ENCODE data around the gene CAT. TPM values are rescaled to one million over a fixed set of nuclear protein-coding genes. Genes with fewer than 3 reads are reported as not detected.

Gene CAT
- total RNA-seq, 1 donor from 2014 or later: 73.6 TPM

DNA sequence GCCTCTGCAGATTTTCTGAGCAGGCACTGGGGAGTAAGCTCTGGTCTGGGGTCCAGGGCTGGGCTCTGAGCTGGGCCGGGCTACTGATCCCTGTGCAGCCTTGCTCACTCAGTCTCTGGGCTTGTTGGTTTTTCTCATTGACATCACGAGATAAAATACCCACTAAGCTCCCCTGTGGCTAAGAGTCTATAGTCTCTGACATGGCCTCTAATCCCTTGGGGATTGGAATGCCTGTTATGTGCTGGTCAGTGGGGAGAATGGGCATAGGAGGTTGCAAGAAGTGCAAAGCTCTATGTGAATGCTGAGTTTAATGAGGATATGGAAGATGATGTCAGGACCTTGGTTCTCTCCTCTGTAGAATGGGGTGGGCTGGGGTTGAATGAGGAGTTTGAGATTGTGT is 51.6 kb downstream of the CAT start:
- H3K9me3 ChIP-seq (ENCODE audit: control insufficient read depth in 3 of 3, low read length in 3 of 3): no peaks in the 10 kb centered on the region
- H3K4me1 ChIP-seq (ENCODE audit: control insufficient read depth in 3 of 3, insufficient read depth in 3 of 3, low read length in 3 of 3): no peaks in the 10 kb centered on the region
- peaks cover 0 to 3% (median 0%) of the 10 kb centered on the region in 3 donors for H3K27me3 ChIP-seq (ENCODE audit: control insufficient read depth in 3 of 3, insufficient read depth in 3 of 3, low read length in 3 of 3)
- H3K4me3 ChIP-seq (ENCODE audit: low read length in 3 of 3): no peak overlapping the region
- no peaks in the 10 kb centered on the region for H3K36me3 ChIP-seq (ENCODE audit: control insufficient read depth in 3 of 3, insufficient read depth in 3 of 3, low read length in 3 of 3)
- no peak overlapping the region for H3K9ac ChIP-seq (ENCODE audit: low read depth in 1 of 3, low read length in 3 of 3)
- no peak overlapping the region for H3K27ac ChIP-seq (ENCODE audit: low read depth, low read length)

DNA sequence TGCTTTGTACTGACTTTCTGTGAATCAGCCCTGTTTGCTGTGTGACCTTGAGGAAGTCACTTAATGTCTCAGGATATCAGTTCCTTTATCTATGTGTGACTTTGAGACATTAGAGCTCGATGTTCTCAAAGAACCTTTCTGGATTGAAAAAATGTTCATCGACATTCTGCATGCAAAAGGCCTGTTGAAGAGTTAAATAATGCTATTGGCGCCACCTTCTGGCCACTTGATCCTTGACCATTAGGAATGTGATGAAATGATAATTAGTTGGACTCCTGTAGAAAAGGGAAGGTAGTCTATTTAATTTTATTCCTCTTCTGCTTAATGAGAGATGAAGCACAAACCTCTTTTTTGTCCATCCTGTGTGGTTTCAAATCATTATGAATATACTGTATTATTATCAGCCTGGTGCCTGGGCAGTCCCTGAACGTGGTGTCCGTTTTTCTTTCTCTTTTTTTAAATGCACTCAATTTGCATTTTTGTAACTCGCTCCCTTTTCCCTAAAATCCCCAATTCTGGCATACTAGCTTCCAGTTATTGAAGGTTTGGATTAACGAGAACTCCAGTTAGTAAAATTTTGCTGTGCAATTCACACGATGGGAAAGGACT is 54.2 kb downstream of the CAT start:
- peaks cover 0 to 3% (median 0%) of the 10 kb centered on the region in 3 donors for H3K27me3 ChIP-seq (ENCODE audit: control insufficient read depth in 3 of 3, insufficient read depth in 3 of 3, low read length in 3 of 3)
- H3K9ac ChIP-seq (ENCODE audit: low read depth in 1 of 3, low read length in 3 of 3): no peak overlapping the region
- no peaks in the 10 kb centered on the region for H3K36me3 ChIP-seq (ENCODE audit: control insufficient read depth in 3 of 3, insufficient read depth in 3 of 3, low read length in 3 of 3)
- no peak overlapping the region for H3K4me3 ChIP-seq (ENCODE audit: low read length in 3 of 3)
- H3K4me1 ChIP-seq (ENCODE audit: control insufficient read depth in 3 of 3, insufficient read depth in 3 of 3, low read length in 3 of 3): no peaks in the 10 kb centered on the region
- H3K27ac ChIP-seq (ENCODE audit: low read depth, low read length): no peak overlapping the region
- no peaks in the 10 kb centered on the region for H3K9me3 ChIP-seq (ENCODE audit: control insufficient read depth in 3 of 3, low read length in 3 of 3)

DNA sequence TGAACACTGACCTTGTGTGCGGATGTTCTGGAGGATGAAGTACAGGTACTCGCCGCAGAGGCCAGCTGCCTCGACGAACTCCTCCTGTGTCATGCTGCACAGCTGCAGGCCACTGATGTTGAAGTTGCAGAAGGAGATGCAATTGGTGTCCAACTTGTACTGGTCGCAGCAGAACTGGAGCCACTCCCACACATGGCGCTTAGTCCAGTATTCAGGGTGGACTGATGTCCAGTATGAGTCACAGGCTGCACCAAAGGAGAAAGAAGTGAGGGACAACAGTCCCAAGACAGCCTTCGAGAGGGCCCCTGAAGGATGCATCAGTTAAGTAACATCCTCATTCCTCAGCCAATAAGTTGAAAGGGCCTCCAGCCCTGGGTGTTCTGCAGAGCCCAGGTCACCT is 54.7 kb downstream of the CAT start:
- Histone ChIP-seq H3K36me3 (ENCODE audit: control insufficient read depth in 3 of 3, insufficient read depth in 3 of 3, low read length in 3 of 3) (no peaks in the 10 kb centered on the region), H3K9me3 (ENCODE audit: control insufficient read depth in 3 of 3, low read length in 3 of 3) (no peaks in the 10 kb centered on the region), H3K4me1 (ENCODE audit: control insufficient read depth in 3 of 3, insufficient read depth in 3 of 3, low read length in 3 of 3) (no peaks in the 10 kb centered on the region), H3K27ac (ENCODE audit: low read depth, low read length) (no peak overlapping the region), H3K9ac (ENCODE audit: low read depth in 1 of 3, low read length in 3 of 3) (no peak overlapping the region), H3K27me3 (ENCODE audit: control insufficient read depth in 3 of 3, insufficient read depth in 3 of 3, low read length in 3 of 3) (peaks cover 0 to 3% (median 0%) of the 10 kb centered on the region in 3 donors), H3K4me3 (ENCODE audit: low read length in 3 of 3) (no peak overlapping the region)

DNA sequence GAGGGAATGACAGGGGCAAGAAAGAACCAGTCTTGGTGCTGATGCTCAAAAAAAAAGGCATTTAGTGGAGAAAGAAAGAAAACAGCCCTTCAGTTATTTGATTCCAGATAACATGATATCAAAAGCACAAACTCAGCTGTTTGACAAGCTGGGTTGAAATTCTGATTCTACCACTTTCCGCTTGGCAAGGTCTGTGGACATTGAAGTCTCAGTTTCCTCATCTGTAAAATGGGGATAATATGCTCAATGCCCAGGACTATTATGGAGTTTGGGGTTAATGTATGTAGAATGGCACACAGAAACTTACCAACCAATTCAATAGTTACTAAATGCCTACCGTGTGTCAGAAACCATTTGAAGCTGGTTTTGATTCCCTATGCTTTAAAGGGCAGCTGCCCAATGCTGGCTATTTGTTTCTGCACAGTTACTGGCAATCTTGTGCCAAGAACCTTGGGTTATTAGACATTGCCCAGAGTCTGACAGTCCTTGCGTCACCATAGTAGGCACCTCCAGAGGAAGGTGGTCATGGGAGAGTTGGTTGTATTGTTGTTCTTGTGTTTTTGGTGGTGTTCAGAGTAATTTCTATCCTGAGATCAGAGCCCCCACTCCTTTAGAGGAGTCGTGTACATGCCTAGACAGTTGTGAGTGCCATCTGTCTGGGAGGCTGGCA is 55.3 kb downstream of the CAT start:
- no peaks in the 10 kb centered on the region for H3K4me1 ChIP-seq (ENCODE audit: control insufficient read depth in 3 of 3, insufficient read depth in 3 of 3, low read length in 3 of 3)
- H3K27me3 ChIP-seq (ENCODE audit: control insufficient read depth in 3 of 3, insufficient read depth in 3 of 3, low read length in 3 of 3): peaks cover 0 to 3% (median 0%) of the 10 kb centered on the region in 3 donors
- H3K9me3 ChIP-seq (ENCODE audit: control insufficient read depth in 3 of 3, low read length in 3 of 3): no peaks in the 10 kb centered on the region
- H3K4me3 ChIP-seq (ENCODE audit: low read length in 3 of 3): no peak overlapping the region
- H3K36me3 ChIP-seq (ENCODE audit: control insufficient read depth in 3 of 3, insufficient read depth in 3 of 3, low read length in 3 of 3): no peaks in the 10 kb centered on the region
- no peak overlapping the region for H3K9ac ChIP-seq (ENCODE audit: low read depth in 1 of 3, low read length in 3 of 3)
- H3K27ac ChIP-seq (ENCODE audit: low read depth, low read length): no peak overlapping the region

DNA sequence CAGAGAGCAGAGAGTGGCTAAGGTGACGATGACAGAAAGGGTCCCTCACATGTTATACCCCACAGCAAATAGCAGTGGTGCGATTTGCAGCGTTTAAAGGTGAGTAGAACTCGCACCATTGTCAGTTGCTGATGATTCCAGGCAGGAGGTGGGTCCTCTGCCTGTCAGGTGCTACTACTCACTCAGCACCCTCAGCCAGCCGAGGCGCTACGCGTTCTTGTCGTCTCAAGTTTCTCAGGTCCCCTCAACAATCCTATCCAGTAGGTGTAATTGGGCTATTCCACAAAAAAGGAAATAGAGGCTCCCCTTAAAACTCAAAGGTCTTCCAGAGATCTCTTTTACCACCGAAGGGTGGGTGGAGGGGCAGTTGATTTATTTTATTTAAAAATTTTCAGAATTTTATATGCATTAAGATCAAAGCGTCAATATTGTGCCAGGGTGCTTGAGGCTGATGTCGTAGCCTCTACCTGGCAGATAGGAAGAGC is 56.5 kb downstream of the CAT start:
- Histone ChIP-seq H3K9ac (ENCODE audit: low read depth in 1 of 3, low read length in 3 of 3) (no peak overlapping the region), H3K36me3 (ENCODE audit: control insufficient read depth in 3 of 3, insufficient read depth in 3 of 3, low read length in 3 of 3) (no peaks in the 10 kb centered on the region), H3K4me1 (ENCODE audit: control insufficient read depth in 3 of 3, insufficient read depth in 3 of 3, low read length in 3 of 3) (no peaks in the 10 kb centered on the region), H3K4me3 (ENCODE audit: low read length in 3 of 3) (no peak overlapping the region), H3K27ac (ENCODE audit: low read depth, low read length) (no peak overlapping the region), H3K27me3 (ENCODE audit: control insufficient read depth in 3 of 3, insufficient read depth in 3 of 3, low read length in 3 of 3) (peaks cover 0 to 3% (median 0%) of the 10 kb centered on the region in 3 donors), H3K9me3 (ENCODE audit: control insufficient read depth in 3 of 3, low read length in 3 of 3) (no peaks in the 10 kb centered on the region)

DNA sequence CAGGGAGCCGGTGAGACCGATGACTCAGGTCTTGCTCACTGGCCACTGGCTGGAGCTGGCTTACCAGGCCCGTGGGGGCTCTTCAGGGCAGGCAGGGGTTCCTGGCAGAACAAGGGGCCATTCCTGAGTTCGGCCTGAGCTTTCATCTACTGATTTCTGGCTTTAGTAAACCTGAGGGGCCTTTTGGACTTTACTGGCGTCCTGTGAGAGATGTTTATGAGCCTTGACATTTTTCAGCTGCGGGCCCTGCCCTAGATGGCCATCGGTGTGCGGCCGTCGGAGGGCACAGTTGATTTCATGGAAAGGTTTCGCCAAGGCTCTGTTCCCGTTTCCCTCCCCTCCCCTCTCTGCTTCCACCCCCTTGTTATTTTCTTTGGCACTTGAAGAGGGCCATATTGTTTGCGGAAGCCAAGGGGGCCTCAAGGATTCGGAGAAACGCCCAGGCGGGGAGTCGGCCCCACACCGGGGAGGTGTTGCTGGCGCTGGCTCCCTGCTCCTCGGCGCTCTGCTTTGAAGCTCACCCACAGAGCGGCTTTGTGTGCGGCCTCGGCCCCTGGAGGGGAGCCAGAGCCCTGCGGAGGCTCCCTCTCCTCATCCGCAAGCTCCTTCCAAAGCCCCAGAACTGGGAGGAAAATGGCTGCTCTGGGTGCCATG is 57.1 kb downstream of the CAT start:
- peaks cover 0 to 3% (median 0%) of the 10 kb centered on the region in 3 donors for H3K27me3 ChIP-seq (ENCODE audit: control insufficient read depth in 3 of 3, insufficient read depth in 3 of 3, low read length in 3 of 3)

DNA sequence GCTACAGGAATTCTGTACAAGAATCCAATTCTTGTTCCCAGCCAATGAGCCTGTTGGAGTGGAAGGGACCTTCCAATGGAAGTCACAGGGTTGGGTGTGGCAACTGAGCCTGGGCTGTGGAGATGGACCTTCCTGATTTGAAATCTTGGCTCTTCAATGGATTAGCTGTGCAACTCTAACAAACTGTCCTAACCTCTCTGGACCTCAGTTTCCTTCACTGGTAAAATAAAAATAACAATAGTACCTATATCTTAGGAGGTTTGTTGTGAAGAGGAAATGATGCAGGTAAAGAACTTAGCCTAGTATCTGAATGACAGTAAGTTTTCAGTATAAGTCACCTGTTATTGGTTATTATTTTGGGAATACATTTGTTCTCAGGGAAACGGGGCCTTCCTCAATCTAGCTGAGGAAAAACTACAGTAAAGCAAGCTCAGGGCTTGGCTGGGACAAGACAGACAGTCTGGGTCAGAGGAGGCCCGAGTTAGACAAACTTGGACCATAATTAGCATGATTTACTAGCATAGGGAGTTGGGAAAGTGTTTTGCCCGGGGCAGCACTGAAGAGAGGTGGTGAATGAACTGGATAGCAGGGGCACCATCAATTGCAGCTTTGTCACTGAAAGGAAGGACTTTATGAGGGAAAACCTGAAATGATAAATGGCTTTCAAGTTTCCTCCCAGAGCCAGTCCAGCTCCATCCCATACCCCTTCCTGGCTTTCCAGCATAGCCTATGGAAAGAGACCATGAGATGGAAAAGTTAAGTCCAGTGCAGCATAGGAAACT is 61.2 kb downstream of the CAT start:
- no peaks in the 10 kb centered on the region for H3K27me3 ChIP-seq (ENCODE audit: control insufficient read depth in 3 of 3, insufficient read depth in 3 of 3, low read length in 3 of 3)
- no peak overlapping the region for H3K9ac ChIP-seq (ENCODE audit: low read depth in 1 of 3, low read length in 3 of 3)
- H3K9me3 ChIP-seq (ENCODE audit: control insufficient read depth in 3 of 3, low read length in 3 of 3): no peaks in the 10 kb centered on the region
- H3K27ac ChIP-seq (ENCODE audit: low read depth, low read length): no peak overlapping the region
- H3K4me3 ChIP-seq (ENCODE audit: low read length in 3 of 3): no peak overlapping the region
- peaks cover 0 to 6% (median 0%) of the 10 kb centered on the region in 3 donors for H3K4me1 ChIP-seq (ENCODE audit: control insufficient read depth in 3 of 3, insufficient read depth in 3 of 3, low read length in 3 of 3)
- no peaks in the 10 kb centered on the region for H3K36me3 ChIP-seq (ENCODE audit: control insufficient read depth in 3 of 3, insufficient read depth in 3 of 3, low read length in 3 of 3)

More for the DNA sequence above, 57.1 kb downstream of the CAT start:
- no peaks in the 10 kb centered on the region for H3K4me1 ChIP-seq (ENCODE audit: control insufficient read depth in 3 of 3, insufficient read depth in 3 of 3, low read length in 3 of 3)
- no peak overlapping the region for H3K27ac ChIP-seq (ENCODE audit: low read depth, low read length)
- H3K9me3 ChIP-seq (ENCODE audit: control insufficient read depth in 3 of 3, low read length in 3 of 3): no peaks in the 10 kb centered on the region
- no peaks in the 10 kb centered on the region for H3K36me3 ChIP-seq (ENCODE audit: control insufficient read depth in 3 of 3, insufficient read depth in 3 of 3, low read length in 3 of 3)
- H3K9ac ChIP-seq (ENCODE audit: low read depth in 1 of 3, low read length in 3 of 3): no peak overlapping the region
- H3K4me3 ChIP-seq (ENCODE audit: low read length in 3 of 3): no peak overlapping the region

DNA sequence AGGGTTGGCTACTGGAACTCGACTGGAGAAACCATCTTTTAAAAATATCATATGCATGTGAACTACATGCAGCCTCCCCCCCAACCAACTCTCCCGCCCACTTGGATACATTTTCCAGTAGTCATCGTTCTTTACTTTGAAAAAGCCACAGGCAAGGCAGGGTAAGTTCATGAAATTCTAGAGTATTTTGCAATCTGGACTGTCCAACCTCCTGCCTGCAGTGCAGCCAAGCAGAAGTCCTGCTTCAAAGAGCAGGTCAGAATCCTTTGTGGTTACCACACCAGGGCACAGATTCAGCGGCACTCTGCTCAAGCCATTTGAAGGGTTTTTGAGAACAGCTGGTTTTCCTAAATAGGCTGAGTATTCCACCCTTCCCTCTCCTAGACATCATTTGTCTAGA is 62.8 kb downstream of the CAT start:
- Histone ChIP-seq H3K27ac (ENCODE audit: low read depth, low read length) (no peak overlapping the region), H3K36me3 (ENCODE audit: control insufficient read depth in 3 of 3, insufficient read depth in 3 of 3, low read length in 3 of 3) (no peaks in the 10 kb centered on the region), H3K4me1 (ENCODE audit: control insufficient read depth in 3 of 3, insufficient read depth in 3 of 3, low read length in 3 of 3) (peaks cover 0 to 6% (median 0%) of the 10 kb centered on the region in 3 donors), H3K4me3 (ENCODE audit: low read length in 3 of 3) (no peak overlapping the region), H3K27me3 (ENCODE audit: control insufficient read depth in 3 of 3, insufficient read depth in 3 of 3, low read length in 3 of 3) (no peaks in the 10 kb centered on the region), H3K9me3 (ENCODE audit: control insufficient read depth in 3 of 3, low read length in 3 of 3) (no peaks in the 10 kb centered on the region), H3K9ac (ENCODE audit: low read depth in 1 of 3, low read length in 3 of 3) (no peak overlapping the region)

DNA sequence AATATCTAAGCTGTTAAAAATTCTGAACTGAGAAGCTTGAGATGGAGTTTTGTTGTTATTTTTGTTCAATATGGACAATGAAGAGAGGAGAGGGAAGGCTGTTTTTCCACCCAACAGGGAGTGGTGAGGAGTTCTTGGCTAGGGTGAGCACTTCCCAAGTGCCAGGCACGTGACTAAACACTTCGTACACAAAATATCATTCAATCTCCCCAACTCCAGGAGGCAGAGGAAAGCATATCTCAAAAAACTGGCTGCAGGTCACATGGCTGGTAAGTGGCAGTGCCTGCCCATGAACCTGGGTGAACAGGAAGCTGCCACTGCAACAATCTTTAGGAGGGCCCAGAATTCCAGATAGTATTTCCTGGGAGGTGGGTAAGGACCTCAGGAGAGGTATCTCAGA is 63.2 kb downstream of the CAT start:
- H3K9me3 ChIP-seq (ENCODE audit: control insufficient read depth in 3 of 3, low read length in 3 of 3): no peaks in the 10 kb centered on the region
- H3K36me3 ChIP-seq (ENCODE audit: control insufficient read depth in 3 of 3, insufficient read depth in 3 of 3, low read length in 3 of 3): no peaks in the 10 kb centered on the region
- H3K27ac ChIP-seq (ENCODE audit: low read depth, low read length): no peak overlapping the region
- H3K4me3 ChIP-seq (ENCODE audit: low read length in 3 of 3): no peak overlapping the region
- no peaks in the 10 kb centered on the region for H3K27me3 ChIP-seq (ENCODE audit: control insufficient read depth in 3 of 3, insufficient read depth in 3 of 3, low read length in 3 of 3)
- H3K4me1 ChIP-seq (ENCODE audit: control insufficient read depth in 3 of 3, insufficient read depth in 3 of 3, low read length in 3 of 3): peaks cover 0 to 6% (median 0%) of the 10 kb centered on the region in 3 donors
- no peak overlapping the region for H3K9ac ChIP-seq (ENCODE audit: low read depth in 1 of 3, low read length in 3 of 3)

All from skeletal muscle tissue (tissue), 4 donors.